K562 (cell line): ENCODE results near the gene ZNF556. TPM values are rescaled to one million over a fixed set of nuclear protein-coding genes. Genes with fewer than 3 reads are reported as not detected.

ENCODE experiments used
- ASH1L ChIP-seq: fragments of 450-650 bp; IDR thresholded peaks from 2 replicates; pipeline ENCODE4 v1.6.1; 2018; ENCODE audit warnings: borderline replicate concordance, mild to moderate bottlenecking, low read depth; ENCODE audit not compliant: partially characterized antibody
- COPS2 ChIP-seq: fragments of 450-650 bp; conservative IDR thresholded peaks from 2 replicates; pipeline ENCODE4 v1.6.1; 2016; ENCODE audit warnings: mild to moderate bottlenecking, moderate library complexity
- OTX1 ChIP-seq: fragments of 450-650 bp; formaldehyde crosslinking; IDR thresholded peaks from 2 replicates; pipeline ENCODE4 v1.4.0; 2022; ENCODE audit warnings: mild to moderate bottlenecking
- PHF21A ChIP-seq: fragments of 450-650 bp; IDR thresholded peaks from 2 replicates; pipeline ENCODE4 v1.6.1; 2017; ENCODE audit warnings: low read depth, borderline replicate concordance
- POLR2A ChIP-seq: fragments of 450-650 bp; conservative IDR thresholded peaks from 2 replicates; pipeline ENCODE4 v1.6.1; 2016
- POU5F1 ChIP-seq: fragments of 150-350 bp; IDR thresholded peaks from 2 replicates; pipeline ENCODE4 v1.6.1; 2014; ENCODE audit warnings: borderline replicate concordance, low read length, low read depth, mild to moderate bottlenecking; ENCODE audit not compliant: partially characterized antibody
- PTBP1 ChIP-seq: fragments of 200-400 bp; formaldehyde crosslinking; IDR thresholded peaks from 2 replicates; pipeline ENCODE4 v1.6.1; 2017; ENCODE audit warnings: low read depth, low read length
- RB1 ChIP-seq: fragments of 450-650 bp; IDR thresholded peaks from 2 replicates; pipeline ENCODE4 v1.6.1; 2017; ENCODE audit warnings: low read depth, mild to moderate bottlenecking
- RBFOX2 ChIP-seq: fragments of 200-400 bp; formaldehyde crosslinking; IDR thresholded peaks from 2 replicates; pipeline ENCODE4 v1.6.1; 2017; ENCODE audit warnings: low read depth, mild to moderate bottlenecking, low read length, moderate library complexity
- RNF2 ChIP-seq: sonication (generic); IDR thresholded peaks from 2 replicates; pipeline ENCODE4 v1.6.1; 2016
- SMARCB1 ChIP-seq: IDR thresholded peaks from 2 replicates; pipeline ENCODE4 v1.6.1; 2011; ENCODE audit warnings: improper control_type of control experiment, low read depth; ENCODE audit not compliant: insufficient read length
- SMARCC2 ChIP-seq: fragments of 450-650 bp; IDR thresholded peaks from 2 replicates; pipeline ENCODE4 v1.6.1; 2017; ENCODE audit warnings: antibody characterized with exemption, moderate library complexity, mild to moderate bottlenecking, low read depth
- SUPT5H ChIP-seq: fragments of 450-650 bp; IDR thresholded peaks from 2 replicates; pipeline ENCODE4 v1.6.1; 2016
- TAL1 ChIP-seq: fragments of 450-650 bp; IDR thresholded peaks from 2 replicates; pipeline ENCODE4 v1.6.1; 2016; ENCODE audit warnings: mild to moderate bottlenecking
- ZC3H4 ChIP-seq: sonication (generic); formaldehyde crosslinking; IDR thresholded peaks from 2 replicates; pipeline ENCODE4 v1.9.0; 2021; ENCODE audit warnings: missing genetic modification reagents, borderline replicate concordance
- ZNF140 ChIP-seq: fragments of 250-450 bp; sonication (Bioruptor Pico); IDR thresholded peaks from 2 replicates; pipeline ENCODE4 v1.8.0; 2021; ENCODE audit warnings: moderate library complexity, mild to moderate bottlenecking, inconsistent platforms
- ZNF212 ChIP-seq: fragments of 450-650 bp; formaldehyde crosslinking; IDR thresholded peaks from 2 replicates; pipeline ENCODE4 v1.4.0; 2020; ENCODE audit warnings: mild to moderate bottlenecking
- ZNF217 ChIP-seq: sonication (generic); formaldehyde crosslinking; IDR thresholded peaks from 2 replicates; pipeline ENCODE4 v1.8.0; 2022; ENCODE audit warnings: mild to moderate bottlenecking, missing genetic modification reagents
- ZNF431 ChIP-seq: sonication (generic); formaldehyde crosslinking; IDR thresholded peaks from 2 replicates; pipeline ENCODE4 v1.8.0; 2022; ENCODE audit warnings: mild to moderate bottlenecking, missing genetic modification reagents
- polyA plus RNA-seq, 8 experiments: library from polyadenylated mRNA; depleted of rRNA in 4 of 8; stranded (reverse) in 5 of 8; unstranded in 3 of 8; fragments of >200 nt; fragmentation: Nextera tagmentation in 2 of 8; fragmentation: Illumina TruSeq in 1 of 8; extraction: Ambion mirVana in 2 of 8; extraction: Trizol in 1 of 8; gene quantifications; 2 replicates each; pipeline versions ENCODE4 v1.2.1 to v1.2.3, GENCODE V29; 2011 to 2014; ENCODE audit warnings: inconsistent platforms in 1 of 8, missing spikeins in 1 of 8
- total RNA-seq, 7 experiments: library from RNA; depleted of rRNA in 6 of 7; stranded (reverse); fragments of >200 nt in 6 of 7; fragmentation: Illumina TruSeq in 2 of 7; extraction: Trizol in 2 of 7; gene quantifications; 2 replicates each; pipeline versions ENCODE4 v1.2.1 to v1.2.3, GENCODE V29; 2011 to 2021; ENCODE audit warnings: low replicate concordance in 1 of 7
- TF ChIP-seq, protein P1 (sequence below): fragments of 250-450 bp; sonication (Bioruptor Pico); IDR thresholded peaks from 2 replicates; pipeline ENCODE4 v1.5.0; 2021; ENCODE audit warnings: mild to moderate bottlenecking, moderate library complexity
- TF ChIP-seq, protein P2 (sequence below): sonication (generic); formaldehyde crosslinking; IDR thresholded peaks from 2 replicates; pipeline ENCODE4 v1.8.1; 2022; ENCODE audit warnings: missing genetic modification reagents
- TF ChIP-seq, protein P3 (sequence below): sonication (generic); formaldehyde crosslinking; IDR thresholded peaks from 2 replicates; pipeline ENCODE4 v1.8.0; 2023; ENCODE audit warnings: missing genetic modification reagents, mild to moderate bottlenecking, borderline replicate concordance

Gene ZNF556
- total and polyA plus RNA-seq, 9 of the 15 experiments (the other 6 are each of a cell fraction or from before 2014, with no cell fraction given) = 0.01 to 0.36 (median 0.10) TPM; not detected in 1

DNA sequence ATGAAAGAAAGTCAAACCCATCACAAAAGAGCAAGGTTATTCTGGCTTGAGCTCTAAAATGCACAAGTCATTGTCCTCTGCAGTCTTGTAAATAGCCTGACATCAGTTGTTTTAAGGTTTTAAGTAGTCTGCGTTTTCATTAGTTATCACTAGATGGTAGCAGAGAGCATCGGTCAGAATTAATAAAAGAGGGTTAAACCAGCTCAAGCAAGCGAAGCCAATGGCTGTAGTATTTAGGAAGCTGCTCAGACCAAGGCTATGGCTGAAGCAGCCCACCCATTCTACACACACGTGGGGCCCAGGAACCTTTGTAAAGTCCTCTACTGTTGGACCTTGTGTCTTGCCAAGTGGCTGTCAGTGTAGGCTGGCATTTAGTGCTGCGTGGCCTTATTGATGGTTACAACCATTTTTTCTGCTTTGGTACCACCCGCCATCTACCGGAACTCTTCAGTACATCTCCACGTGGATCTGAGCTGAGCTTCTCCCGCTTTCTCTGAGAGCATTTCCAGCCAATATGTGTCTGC is 20.3 kb downstream of the ZNF556 start (continued):
- TF ChIP-seq, protein P1, sequence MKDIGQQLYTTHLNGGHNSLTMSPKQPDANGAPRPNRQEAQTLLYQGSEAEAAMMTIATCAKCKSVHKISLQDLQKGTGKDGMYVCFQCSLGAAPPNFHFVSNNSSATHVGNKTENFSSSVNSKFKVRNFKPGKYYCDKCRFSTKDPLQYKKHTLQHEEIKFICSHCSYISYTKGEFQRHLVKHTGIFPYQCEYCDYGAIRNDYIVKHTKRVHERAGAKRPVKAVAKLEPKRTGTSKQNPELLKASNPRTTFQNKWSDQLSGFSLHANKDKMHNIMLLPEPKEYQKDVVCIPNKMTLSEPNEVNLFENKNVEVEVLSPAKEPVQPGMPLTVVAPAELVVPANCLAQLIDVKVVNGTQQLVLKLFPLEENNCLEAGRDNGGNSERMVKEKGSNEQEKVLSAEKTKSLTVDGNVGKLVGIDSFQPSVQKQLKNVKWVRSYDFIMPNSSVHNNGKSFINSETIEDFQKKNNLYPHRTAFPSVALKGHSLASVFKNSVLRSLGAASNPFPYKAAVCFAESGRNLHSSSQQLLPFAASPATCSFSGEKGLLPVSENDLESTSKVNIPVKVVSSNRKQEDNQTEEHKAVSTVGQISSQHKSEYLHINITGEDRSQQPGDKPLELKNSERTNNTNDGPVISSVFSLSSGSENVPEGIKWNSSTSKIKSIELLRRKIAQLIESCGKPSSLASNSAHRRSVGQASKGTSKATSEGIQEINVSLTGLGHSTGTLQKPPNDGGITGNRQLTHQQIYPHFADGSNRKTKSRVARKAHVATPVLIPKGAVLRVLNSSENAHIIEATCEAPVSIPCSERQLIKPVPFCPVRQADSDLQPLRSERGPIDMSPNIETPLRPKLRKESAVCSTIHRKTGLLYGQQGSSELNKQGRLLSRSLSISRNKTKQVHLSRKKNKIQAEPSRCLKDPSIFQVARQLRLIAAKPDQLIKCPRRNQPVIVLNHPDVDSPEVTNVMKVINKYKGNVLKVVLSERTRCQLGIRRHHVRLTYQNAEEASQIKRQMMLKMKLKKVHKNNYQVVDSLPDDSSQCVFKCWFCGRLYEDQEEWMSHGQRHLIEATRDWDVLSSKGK (CRISPR knock-in tag) = no peak
- TF ChIP-seq ZNF431 (CRISPR knock-in tag) (no peak), COPS2 (no peak), ZNF212 (CRISPR knock-in tag) (no peak), SMARCB1 (no peak), RNF2 (no peak), POU5F1 (no peak), POLR2A (no peak), PHF21A (no peak), SUPT5H (no peak), ASH1L (no peak), ZNF140 (CRISPR knock-in tag) (no peak), ZNF217 (CRISPR knock-in tag) (no peak), SMARCC2 (no peak), RBFOX2 (no peak), PTBP1 (no peak), OTX1 (CRISPR knock-in tag) (no peak), TAL1 (no peak), RB1 (no peak), ZC3H4 (CRISPR knock-in tag) (no peak)
- TF ChIP-seq, protein P2, sequence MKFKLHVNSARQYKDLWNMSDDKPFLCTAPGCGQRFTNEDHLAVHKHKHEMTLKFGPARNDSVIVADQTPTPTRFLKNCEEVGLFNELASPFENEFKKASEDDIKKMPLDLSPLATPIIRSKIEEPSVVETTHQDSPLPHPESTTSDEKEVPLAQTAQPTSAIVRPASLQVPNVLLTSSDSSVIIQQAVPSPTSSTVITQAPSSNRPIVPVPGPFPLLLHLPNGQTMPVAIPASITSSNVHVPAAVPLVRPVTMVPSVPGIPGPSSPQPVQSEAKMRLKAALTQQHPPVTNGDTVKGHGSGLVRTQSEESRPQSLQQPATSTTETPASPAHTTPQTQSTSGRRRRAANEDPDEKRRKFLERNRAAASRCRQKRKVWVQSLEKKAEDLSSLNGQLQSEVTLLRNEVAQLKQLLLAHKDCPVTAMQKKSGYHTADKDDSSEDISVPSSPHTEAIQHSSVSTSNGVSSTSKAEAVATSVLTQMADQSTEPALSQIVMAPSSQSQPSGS (CRISPR knock-in tag) = no peak
- TF ChIP-seq, protein P3, sequence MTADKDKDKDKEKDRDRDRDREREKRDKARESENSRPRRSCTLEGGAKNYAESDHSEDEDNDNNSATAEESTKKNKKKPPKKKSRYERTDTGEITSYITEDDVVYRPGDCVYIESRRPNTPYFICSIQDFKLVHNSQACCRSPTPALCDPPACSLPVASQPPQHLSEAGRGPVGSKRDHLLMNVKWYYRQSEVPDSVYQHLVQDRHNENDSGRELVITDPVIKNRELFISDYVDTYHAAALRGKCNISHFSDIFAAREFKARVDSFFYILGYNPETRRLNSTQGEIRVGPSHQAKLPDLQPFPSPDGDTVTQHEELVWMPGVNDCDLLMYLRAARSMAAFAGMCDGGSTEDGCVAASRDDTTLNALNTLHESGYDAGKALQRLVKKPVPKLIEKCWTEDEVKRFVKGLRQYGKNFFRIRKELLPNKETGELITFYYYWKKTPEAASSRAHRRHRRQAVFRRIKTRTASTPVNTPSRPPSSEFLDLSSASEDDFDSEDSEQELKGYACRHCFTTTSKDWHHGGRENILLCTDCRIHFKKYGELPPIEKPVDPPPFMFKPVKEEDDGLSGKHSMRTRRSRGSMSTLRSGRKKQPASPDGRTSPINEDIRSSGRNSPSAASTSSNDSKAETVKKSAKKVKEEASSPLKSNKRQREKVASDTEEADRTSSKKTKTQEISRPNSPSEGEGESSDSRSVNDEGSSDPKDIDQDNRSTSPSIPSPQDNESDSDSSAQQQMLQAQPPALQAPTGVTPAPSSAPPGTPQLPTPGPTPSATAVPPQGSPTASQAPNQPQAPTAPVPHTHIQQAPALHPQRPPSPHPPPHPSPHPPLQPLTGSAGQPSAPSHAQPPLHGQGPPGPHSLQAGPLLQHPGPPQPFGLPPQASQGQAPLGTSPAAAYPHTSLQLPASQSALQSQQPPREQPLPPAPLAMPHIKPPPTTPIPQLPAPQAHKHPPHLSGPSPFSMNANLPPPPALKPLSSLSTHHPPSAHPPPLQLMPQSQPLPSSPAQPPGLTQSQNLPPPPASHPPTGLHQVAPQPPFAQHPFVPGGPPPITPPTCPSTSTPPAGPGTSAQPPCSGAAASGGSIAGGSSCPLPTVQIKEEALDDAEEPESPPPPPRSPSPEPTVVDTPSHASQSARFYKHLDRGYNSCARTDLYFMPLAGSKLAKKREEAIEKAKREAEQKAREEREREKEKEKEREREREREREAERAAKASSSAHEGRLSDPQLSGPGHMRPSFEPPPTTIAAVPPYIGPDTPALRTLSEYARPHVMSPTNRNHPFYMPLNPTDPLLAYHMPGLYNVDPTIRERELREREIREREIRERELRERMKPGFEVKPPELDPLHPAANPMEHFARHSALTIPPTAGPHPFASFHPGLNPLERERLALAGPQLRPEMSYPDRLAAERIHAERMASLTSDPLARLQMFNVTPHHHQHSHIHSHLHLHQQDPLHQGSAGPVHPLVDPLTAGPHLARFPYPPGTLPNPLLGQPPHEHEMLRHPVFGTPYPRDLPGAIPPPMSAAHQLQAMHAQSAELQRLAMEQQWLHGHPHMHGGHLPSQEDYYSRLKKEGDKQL (CRISPR knock-in tag) = no peak
